Upper lobe of right lung (tissue), 1 donor: ENCODE measurements around the gene SYT17. TPM values are rescaled to one million over a fixed set of nuclear protein-coding genes. Genes with fewer than 3 reads are reported as not detected.
"Not testable (repeated sequence)": the region's sequence is repeated elsewhere in the genome, so short reads cannot be mapped to it uniquely, and the experiment has no call there.

ENCODE experiments used
- ATAC-seq: fragments of 200-7000 bp; cut with Tn5 transposase; one replicate; pipeline ENCODE4 v1.9.1; 2020; ENCODE audit warnings: mild to moderate bottlenecking, moderate library complexity
- DNase-seq: peaks from one replicate; pipeline ENCODE4 v3.0.0-alpha.2; 2020
- H3K27ac ChIP-seq: fragments of 200-600 bp; one replicate; pipeline ENCODE4 v1.8.0; 2022
- H3K27me3 ChIP-seq: fragments of 200-600 bp; one replicate; pipeline ENCODE4 v1.8.0; 2022; ENCODE audit warnings: mild to moderate bottlenecking
- H3K36me3 ChIP-seq: fragments of 200-600 bp; one replicate; pipeline ENCODE4 v1.8.0; 2022
- H3K4me1 ChIP-seq: fragments of 200-600 bp; one replicate; pipeline ENCODE4 v1.8.0; 2022
- H3K4me3 ChIP-seq: fragments of 200-600 bp; one replicate; pipeline ENCODE4 v1.8.0; 2022; ENCODE audit warnings: mild to moderate bottlenecking
- H3K9me3 ChIP-seq: fragments of 200-600 bp; one replicate; pipeline ENCODE4 v1.8.0; 2022
- intact Hi-C: fragments of 100-400 bp; cut with DNase I; formaldehyde crosslinking; loops from one replicate; pipeline ENCODE4 v1.11.0; 2022
- total RNA-seq: library from RNA; stranded (reverse); fragmentation: NEBNext Ultra II Directional; extraction: Animal tissue kit (Norgen Biotek cat#: 25700); gene quantifications from one replicate; pipeline ENCODE4 v1.2.1, GENCODE V29; 2021
- TF ChIP-seq, protein P1 (sequence below): fragments of 200-600 bp; IDR thresholded peaks from one replicate; pipeline ENCODE4 v1.8.0; 2022; ENCODE audit warnings: antibody characterized with exemption
- donor health status: DM: no; HTN: yes; CAD: no; lungs with severe emphysema.

The SYT17 gene
- total RNA-seq, 1 donor from 2014 or later: 13.7 TPM

- peaks cover 23% of the 10 kb centered on the region for H3K4me1 ChIP-seq
- H3K27ac ChIP-seq: peak overlapping the region; percentile 84
- H3K36me3 ChIP-seq: no peaks in the 10 kb centered on the region
- TF ChIP-seq, protein P1, sequence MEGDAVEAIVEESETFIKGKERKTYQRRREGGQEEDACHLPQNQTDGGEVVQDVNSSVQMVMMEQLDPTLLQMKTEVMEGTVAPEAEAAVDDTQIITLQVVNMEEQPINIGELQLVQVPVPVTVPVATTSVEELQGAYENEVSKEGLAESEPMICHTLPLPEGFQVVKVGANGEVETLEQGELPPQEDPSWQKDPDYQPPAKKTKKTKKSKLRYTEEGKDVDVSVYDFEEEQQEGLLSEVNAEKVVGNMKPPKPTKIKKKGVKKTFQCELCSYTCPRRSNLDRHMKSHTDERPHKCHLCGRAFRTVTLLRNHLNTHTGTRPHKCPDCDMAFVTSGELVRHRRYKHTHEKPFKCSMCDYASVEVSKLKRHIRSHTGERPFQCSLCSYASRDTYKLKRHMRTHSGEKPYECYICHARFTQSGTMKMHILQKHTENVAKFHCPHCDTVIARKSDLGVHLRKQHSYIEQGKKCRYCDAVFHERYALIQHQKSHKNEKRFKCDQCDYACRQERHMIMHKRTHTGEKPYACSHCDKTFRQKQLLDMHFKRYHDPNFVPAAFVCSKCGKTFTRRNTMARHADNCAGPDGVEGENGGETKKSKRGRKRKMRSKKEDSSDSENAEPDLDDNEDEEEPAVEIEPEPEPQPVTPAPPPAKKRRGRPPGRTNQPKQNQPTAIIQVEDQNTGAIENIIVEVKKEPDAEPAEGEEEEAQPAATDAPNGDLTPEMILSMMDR: no peak
- H3K27me3 ChIP-seq: no peaks in the 10 kb centered on the region
- no peak for ATAC-seq
- H3K9me3 ChIP-seq: no peaks in the 10 kb centered on the region
- intact Hi-C loops: no loop called here
- H3K4me3 ChIP-seq: no peak overlapping the region
- DNase-seq: no peak
Measured at GRCh38 chr16:19183187-19183586, 15.1 kb downstream of the SYT17 start.

DNA sequence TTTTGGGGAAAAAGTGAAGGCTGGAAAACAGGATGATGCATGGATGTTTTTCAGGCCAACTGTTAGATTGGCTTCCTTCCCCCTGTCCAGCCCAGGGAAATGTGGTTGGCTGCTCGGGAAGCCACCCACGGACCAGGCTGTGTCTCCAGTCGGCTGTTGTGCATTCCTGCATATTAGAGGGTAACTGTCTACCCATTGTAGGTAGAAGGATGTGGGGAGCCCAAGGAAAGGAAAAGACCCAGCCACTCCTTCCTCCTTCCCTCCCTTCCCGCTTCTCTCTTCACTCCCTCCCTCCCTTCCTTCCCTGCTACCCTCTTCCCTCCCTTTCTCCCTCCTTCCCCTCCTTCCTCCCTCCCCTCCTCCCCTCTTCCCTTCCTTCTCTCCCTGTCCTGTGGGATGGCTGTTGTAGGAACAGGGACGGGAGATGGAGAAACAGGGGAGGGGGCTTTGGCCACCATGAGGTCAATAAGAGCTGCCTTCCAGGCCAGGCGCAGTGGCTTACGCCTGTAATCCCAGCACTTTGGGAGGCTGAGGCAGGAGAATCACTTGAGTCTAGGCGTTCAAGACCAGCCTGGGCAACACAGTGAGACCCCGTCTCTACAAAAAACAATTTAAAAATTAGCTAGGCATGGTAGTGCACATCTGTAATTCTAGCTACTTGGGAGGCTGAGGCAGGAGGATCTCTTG, 16.9 kb downstream of the SYT17 start:
- ATAC-seq: peak; percentile 21
- peaks cover 20% of the 10 kb centered on the region for H3K4me1 ChIP-seq

GRCh38 chr16:19185510-19185851, 17.4 kb downstream of the SYT17 start:
- Histone ChIP-seq H3K27ac (peak overlapping the region; percentile 84), H3K4me3 (no peak overlapping the region), H3K4me1 (peaks cover 24% of the 10 kb centered on the region), H3K9me3 (no peaks in the 10 kb centered on the region), H3K36me3 (no peaks in the 10 kb centered on the region), H3K27me3 (no peaks in the 10 kb centered on the region)
- TF ChIP-seq, protein P1: no peak
- intact Hi-C loops: no loop called here
- ATAC-seq: no peak
- DNase-seq: no peak

More for the DNA sequence above, 16.9 kb downstream of the SYT17 start:
- intact Hi-C loops: no loop called here
- no peak for DNase-seq
- Histone ChIP-seq H3K27me3 (no peaks in the 10 kb centered on the region), H3K27ac (peak overlapping the region; percentile 84), H3K4me3 (no peak overlapping the region), H3K9me3 (no peaks in the 10 kb centered on the region), H3K36me3 (no peaks in the 10 kb centered on the region)
- TF ChIP-seq, protein P1: no peak

GRCh38 chr16:19186408-19186807, 18.4 kb downstream of the SYT17 start:
- no peaks in the 10 kb centered on the region for H3K27me3 ChIP-seq
- no peaks in the 10 kb centered on the region for H3K9me3 ChIP-seq
- TF ChIP-seq, protein P1: no peak
- intact Hi-C loops: no loop called here
- peaks cover 24% of the 10 kb centered on the region for H3K4me1 ChIP-seq
- H3K36me3 ChIP-seq: no peaks in the 10 kb centered on the region
- DNase-seq (no peak), ATAC-seq (no peak)
- H3K27ac ChIP-seq: no peak overlapping the region
- H3K4me3 ChIP-seq: no peak overlapping the region

GRCh38 chr16:19187961-19188360, 19.9 kb downstream of the SYT17 start:
- H3K4me3 ChIP-seq, intact Hi-C loops, DNase-seq, H3K36me3 ChIP-seq, H3K27me3 ChIP-seq, ATAC-seq, H3K9me3 ChIP-seq, H3K27ac ChIP-seq: not testable (repeated sequence)
- H3K4me1 ChIP-seq: peaks cover 24% of the 10 kb centered on the region

DNA sequence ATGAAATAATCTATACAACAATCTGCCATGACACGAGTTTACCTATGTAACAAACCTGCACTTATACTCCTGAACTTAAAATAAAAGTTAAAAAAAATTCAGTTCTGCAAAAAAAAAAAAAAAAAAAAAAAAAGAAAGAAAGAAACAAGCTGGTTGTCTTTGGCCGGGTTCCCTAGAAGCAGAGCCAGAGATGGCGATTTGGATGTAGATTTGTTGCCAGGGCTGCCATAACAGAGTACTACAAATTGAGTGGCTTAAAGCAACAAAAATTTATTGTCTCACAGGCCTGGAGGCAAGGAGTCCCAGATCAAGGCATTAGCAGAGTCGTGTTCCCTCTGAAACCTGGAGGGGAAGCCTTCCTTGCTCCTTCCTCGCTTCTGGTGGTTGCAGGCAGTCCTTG, 20.4 kb downstream of the SYT17 start:
- Histone ChIP-seq H3K4me3 (no peak overlapping the region), H3K36me3 (no peaks in the 10 kb centered on the region), H3K4me1 (peaks cover 20% of the 10 kb centered on the region), H3K27me3 (no peaks in the 10 kb centered on the region), H3K9me3 (no peaks in the 10 kb centered on the region), H3K27ac (no peak overlapping the region)
- TF ChIP-seq, protein P1: no peak
- intact Hi-C loops: no loop called here
- ATAC-seq (no peak), DNase-seq (no peak)
